ENCODE data around the gene DNA2.

- no peak for TF ChIP-seq POLR2A (IDR thresholded peaks at IDR 0.05)
- TF ChIP-seq CTCF (IDR thresholded peaks at IDR 0.05 in 8 of 11, conservative IDR thresholded peaks at IDR 0.05 in 3 of 11), result no peak
- no peak for TF ChIP-seq POLR2AphosphoS5 (IDR thresholded peaks at IDR 0.05)
Observed at GRCh38 chr10:68402276-68402675, 69.5 kb downstream of the DNA2 start.

Measured in spleen (tissue), 7 donors.